OCI-LY1 (cell line): ENCODE data around the gene ANKMY1.

ENCODE experiments used
- EZH2 ChIP-seq: fragments of 200-600 bp; sonication (generic), shearing (Covaris generic); IDR thresholded peaks from 2 replicates; pipeline ENCODE4 v1.8.0; 2017; ENCODE audit warnings: borderline replicate concordance, mixed run types, mild to moderate bottlenecking, antibody characterized with exemption, low read length, moderate library complexity, mixed read lengths
- TF ChIP-seq, protein P1 (sequence below): fragments of 200-600 bp; sonication (generic), shearing (Covaris generic); IDR thresholded peaks from 2 replicates; pipeline ENCODE4 v1.5.1; 2017; ENCODE audit warnings: mild to moderate bottlenecking, antibody characterized with exemption, low read length, moderate library complexity, mixed read lengths

DNA sequence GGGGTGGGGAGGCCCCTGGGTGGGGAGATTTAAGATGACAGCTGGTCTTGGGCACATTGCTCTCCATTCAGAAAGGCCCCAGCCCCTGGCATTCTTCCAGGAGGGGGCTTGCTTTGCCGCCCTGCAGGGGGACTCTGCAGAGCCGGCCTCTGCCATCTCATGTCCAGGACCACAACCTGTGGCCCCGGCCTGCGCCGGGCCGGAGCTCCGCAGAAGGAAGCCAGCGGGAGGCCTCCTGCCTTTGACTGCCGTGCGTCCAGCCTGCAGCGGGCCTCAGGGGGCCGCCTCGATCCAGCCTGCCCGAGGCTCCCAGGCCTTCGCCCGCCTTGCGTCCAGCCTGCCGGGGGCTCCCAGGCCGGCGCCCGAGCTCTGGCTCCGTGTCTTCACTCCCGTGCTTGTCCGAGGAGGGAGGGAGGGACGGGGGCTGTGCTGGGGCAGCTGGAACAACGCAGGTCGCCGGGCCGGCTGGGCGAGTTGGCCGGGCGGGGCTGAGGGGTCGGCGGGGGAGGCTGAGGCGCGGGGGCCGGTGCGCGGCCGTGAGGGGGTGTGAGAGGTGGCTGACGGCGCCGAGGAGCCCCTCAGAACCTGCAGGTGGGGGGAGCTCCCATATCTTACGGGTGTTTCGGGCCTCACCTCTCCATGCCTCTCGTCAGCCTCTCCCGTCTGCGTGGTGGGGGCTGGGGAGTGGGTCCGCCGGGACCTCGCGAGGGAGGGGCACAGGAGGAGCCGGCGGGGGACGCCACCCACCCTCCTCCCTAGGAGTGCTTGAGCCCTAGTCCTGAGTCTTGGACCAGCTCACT is 101.9 kb downstream of the ANKMY1 start:
- TF ChIP-seq, protein P1, sequence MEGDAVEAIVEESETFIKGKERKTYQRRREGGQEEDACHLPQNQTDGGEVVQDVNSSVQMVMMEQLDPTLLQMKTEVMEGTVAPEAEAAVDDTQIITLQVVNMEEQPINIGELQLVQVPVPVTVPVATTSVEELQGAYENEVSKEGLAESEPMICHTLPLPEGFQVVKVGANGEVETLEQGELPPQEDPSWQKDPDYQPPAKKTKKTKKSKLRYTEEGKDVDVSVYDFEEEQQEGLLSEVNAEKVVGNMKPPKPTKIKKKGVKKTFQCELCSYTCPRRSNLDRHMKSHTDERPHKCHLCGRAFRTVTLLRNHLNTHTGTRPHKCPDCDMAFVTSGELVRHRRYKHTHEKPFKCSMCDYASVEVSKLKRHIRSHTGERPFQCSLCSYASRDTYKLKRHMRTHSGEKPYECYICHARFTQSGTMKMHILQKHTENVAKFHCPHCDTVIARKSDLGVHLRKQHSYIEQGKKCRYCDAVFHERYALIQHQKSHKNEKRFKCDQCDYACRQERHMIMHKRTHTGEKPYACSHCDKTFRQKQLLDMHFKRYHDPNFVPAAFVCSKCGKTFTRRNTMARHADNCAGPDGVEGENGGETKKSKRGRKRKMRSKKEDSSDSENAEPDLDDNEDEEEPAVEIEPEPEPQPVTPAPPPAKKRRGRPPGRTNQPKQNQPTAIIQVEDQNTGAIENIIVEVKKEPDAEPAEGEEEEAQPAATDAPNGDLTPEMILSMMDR: no peak
- no peak for TF ChIP-seq EZH2
